Fibroblast of pulmonary artery (primary cell): ENCODE data around the gene TBKBP1.

Experiments
- DNase-seq: peaks from one replicate; pipeline ENCODE4 v3.0.0-alpha.2; 2010; ENCODE audit warnings: low read depth
- H3K4me3 ChIP-seq: replicated peaks from 2 replicates; pipeline ENCODE4 v1.5.1; 2011; ENCODE audit warnings: low read depth, mild to moderate bottlenecking, control low read depth, low read length, moderate library complexity
- TF ChIP-seq, protein P1 (sequence below): IDR thresholded peaks from 2 replicates; pipeline ENCODE4 v1.5.1; 2011; ENCODE audit warnings: mild to moderate bottlenecking, control low read depth, low read length, inconsistent platforms; ENCODE audit errors: missing control alignments

TBKBP1 gene

DNA sequence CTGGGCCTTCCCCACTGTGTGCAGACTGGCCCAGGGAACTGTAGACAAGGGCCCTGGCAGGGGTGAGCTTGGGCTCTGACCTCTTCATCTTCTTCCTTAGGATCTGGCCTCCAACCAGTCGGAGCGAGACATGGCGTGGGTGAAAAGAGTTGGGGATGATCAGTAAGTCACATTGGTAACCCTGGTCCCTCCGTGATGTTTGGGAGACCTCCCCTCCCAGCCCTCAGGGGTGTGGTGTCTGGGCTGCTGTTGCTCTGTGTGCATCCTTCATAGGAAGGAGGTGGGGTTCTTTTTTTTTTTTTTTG lies 5.5 kb downstream of the TBKBP1 start:
- TF ChIP-seq, protein P1, sequence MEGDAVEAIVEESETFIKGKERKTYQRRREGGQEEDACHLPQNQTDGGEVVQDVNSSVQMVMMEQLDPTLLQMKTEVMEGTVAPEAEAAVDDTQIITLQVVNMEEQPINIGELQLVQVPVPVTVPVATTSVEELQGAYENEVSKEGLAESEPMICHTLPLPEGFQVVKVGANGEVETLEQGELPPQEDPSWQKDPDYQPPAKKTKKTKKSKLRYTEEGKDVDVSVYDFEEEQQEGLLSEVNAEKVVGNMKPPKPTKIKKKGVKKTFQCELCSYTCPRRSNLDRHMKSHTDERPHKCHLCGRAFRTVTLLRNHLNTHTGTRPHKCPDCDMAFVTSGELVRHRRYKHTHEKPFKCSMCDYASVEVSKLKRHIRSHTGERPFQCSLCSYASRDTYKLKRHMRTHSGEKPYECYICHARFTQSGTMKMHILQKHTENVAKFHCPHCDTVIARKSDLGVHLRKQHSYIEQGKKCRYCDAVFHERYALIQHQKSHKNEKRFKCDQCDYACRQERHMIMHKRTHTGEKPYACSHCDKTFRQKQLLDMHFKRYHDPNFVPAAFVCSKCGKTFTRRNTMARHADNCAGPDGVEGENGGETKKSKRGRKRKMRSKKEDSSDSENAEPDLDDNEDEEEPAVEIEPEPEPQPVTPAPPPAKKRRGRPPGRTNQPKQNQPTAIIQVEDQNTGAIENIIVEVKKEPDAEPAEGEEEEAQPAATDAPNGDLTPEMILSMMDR = no peak
- H3K4me3 ChIP-seq = no peak overlapping the region
- DNase-seq = no peak

DNA sequence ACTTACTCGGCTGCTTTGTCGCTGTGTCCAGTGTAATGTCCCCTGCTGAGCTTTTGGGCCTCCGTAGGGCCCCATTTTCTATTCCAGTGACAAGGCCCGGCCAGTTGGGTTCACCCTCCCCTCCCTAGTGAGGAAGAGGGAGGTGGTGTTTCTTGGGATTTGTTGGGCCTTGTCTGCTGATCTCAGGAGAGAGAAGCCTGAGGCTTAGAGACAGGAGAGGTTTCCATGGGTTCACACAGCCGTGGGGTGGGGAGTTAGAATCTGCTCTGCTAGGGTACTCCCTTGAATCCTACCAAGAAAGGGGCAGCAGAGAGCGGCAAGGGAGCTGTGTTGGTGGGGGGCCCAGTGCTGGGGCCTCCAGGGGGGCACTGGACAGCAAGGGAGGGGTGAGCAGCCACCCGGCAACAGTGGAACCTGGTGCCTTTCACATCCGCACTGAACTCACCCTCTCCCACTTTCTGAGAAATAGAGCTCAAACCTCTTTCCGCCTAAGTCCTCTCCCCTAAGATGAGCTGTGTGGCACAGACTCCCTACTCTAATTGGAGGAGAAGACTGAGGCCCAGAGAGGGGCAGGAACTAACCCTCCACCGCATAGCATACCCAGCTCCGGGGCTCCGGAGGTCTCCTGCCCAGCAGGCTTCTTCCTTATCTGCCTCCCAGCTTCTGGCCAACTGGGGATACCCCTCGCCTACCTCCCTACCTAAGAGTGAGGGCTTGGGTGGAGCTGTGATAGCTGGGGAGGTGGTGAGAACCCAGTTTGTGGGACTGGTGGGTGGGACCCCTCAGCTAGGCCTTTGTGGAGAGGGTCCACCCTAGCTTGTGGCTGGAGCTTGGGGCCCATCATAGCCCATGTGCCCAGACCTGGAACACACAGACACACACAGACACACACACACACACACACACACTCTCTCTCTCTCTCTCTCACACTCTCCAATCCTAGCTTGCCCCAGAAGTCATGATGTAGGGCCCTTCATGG lies 6.8 kb downstream of the TBKBP1 start:
- TF ChIP-seq, protein P1 = no peak
- no peak for DNase-seq
- no peak overlapping the region for H3K4me3 ChIP-seq

DNA sequence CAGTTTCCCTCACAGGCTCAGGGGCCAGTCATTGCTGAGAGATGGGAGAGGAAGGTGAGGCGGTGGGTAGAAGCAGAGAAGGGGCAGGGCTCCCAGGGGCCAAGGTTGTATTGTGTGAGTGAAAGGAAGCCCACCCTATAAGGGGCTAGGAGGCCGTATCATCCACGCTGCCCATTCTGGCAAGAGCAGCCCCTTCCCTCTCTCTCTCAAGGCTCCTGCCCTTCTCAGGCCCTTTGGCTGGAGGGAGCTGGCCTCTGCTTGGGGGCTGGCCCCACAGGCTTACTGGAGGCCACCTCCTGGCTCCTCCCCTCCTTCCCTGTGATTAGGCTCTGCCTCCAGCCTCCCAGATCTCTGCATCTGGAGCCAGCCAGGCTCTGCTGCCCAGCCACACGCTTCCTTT lies 7.6 kb downstream of the TBKBP1 start:
- TF ChIP-seq, protein P1 = no peak
- DNase-seq = no peak
- no peak overlapping the region for H3K4me3 ChIP-seq

DNA sequence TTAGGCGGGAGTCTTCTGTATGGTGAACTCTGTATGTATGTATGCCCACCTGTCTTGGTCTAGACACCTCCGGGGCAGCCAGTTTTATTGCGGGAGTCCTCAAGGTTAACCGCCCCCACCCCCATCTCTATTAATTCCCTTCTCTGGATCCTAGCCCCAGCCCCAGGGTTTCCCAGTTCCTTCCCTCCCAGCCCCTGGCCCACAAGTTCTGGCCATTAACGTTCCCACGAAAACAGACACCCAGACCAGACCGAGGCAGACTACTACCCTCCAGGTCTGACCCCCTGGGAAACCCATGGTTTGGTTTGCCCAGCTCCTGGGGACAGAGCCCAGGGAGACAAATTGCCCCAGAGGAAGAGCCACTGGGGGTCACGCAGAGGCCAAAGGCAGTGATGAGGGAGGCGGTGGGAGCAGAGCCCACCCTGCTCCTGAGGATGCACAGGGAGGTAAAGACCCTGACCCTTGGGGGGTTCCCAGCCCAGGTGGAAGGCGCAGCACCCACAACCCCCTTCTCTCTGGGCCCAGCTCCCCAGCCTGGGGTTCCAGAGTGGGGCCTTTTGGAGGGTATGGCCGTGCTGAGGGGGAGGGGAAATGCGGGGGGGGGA lies 8.5 kb downstream of the TBKBP1 start:
- DNase-seq = no peak
- TF ChIP-seq, protein P1 = no peak
- H3K4me3 ChIP-seq = no peak overlapping the region

DNA sequence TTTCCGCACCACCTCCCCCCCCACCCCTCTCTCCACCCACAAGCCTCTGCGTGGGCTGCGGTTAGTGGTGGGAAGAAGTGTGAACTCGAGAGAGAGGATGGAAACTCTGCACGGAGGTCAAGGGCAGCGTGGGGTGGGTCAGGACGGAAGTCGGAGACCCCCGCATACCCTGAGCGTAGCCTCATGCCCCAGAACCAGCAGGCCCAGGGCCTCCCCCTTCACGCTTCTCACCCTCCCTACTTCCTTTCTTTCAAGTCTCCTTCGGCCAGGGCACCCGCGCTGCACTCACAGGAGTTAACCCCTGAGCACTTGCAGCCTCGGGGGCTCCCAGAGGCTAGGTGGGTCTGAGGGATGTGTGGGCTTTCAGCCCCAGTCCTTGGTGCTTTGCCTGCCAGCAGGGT lies 9.2 kb downstream of the TBKBP1 start:
- DNase-seq = no peak
- TF ChIP-seq, protein P1 = no peak
- no peak overlapping the region for H3K4me3 ChIP-seq

DNA sequence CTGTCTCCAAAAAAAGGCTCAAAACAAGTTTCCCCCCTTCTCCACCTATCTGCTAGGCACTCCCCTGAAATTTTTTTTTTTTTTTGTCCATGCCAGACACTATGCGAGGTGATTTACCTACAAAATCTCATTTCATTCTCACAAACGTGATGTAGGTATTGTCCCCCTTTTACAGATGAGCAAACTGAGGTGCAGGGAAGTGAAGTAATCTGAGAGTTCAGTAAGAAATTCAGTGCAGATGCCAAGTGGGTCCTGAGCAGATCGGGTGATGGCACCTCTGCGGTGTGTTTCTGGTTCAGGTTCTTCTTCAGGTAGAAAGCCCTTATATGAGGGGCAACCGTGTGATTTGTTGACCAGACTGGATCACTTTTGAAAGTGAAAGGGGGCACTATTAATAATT lies 9.7 kb downstream of the TBKBP1 start:
- no peak for DNase-seq
- TF ChIP-seq, protein P1 = no peak
- no peak overlapping the region for H3K4me3 ChIP-seq
